Astrocyte (in vitro differentiated cells and primary cell): ENCODE data around the gene GNE. TPM values are rescaled to one million over a fixed set of nuclear protein-coding genes. Genes with fewer than 3 reads are reported as not detected.
"Not testable (repeated sequence)": the region's sequence is repeated elsewhere in the genome, so short reads cannot be mapped to it uniquely, and the experiment has no call there.

ENCODE experiments used
- DNase-seq: peaks from one replicate; pipeline ENCODE4 v3.0.0-alpha.2; 2010; ENCODE audit warnings: low read depth
- FAIRE-seq: peaks from 2 replicates; lab custom pipeline; 2011; peaks lifted over from hg19 to GRCh38; lab: Jason Lieb, UNC
- H2AFZ ChIP-seq: 2 replicates; pipeline ENCODE4 v1.6.0; 2012; ENCODE audit warnings: low read depth, low read length, inconsistent platforms
- H3K27ac ChIP-seq: 2 replicates; pipeline ENCODE4 v1.5.1; 2011; ENCODE audit warnings: low read depth, low read length, inconsistent platforms
- H3K27me3 ChIP-seq: 2 replicates; pipeline ENCODE4 v1.6.0; 2011; ENCODE audit warnings: low read length, inconsistent platforms; ENCODE audit not compliant: insufficient read depth
- H3K36me3 ChIP-seq: 2 replicates; pipeline ENCODE4 v1.5.1; 2011; ENCODE audit warnings: low read length, inconsistent platforms; ENCODE audit not compliant: insufficient read depth
- H3K4me1 ChIP-seq: 2 replicates; pipeline ENCODE4 v1.5.1; 2011; ENCODE audit warnings: low read length, inconsistent platforms; ENCODE audit not compliant: insufficient read depth
- H3K4me2 ChIP-seq: 2 replicates; pipeline ENCODE4 v1.6.0; 2012; ENCODE audit warnings: low read length, inconsistent platforms
- H3K4me3 ChIP-seq: 2 replicates; pipeline ENCODE4 v1.5.1; 2011; ENCODE audit warnings: low read depth, mild to moderate bottlenecking, low read length, inconsistent platforms; ENCODE audit not compliant: insufficient read depth
- H3K79me2 ChIP-seq: 2 replicates; pipeline ENCODE4 v1.6.0; 2012; ENCODE audit warnings: mild to moderate bottlenecking, low read length, inconsistent platforms; ENCODE audit not compliant: insufficient read depth
- H3K9ac ChIP-seq: 2 replicates; pipeline ENCODE4 v1.6.0; 2012; ENCODE audit warnings: mild to moderate bottlenecking, low read length, inconsistent platforms
- H3K9me3 ChIP-seq: 2 replicates; pipeline ENCODE4 v1.5.1; 2012; ENCODE audit warnings: low read depth, mild to moderate bottlenecking, low read length, inconsistent platforms; ENCODE audit not compliant: insufficient read depth
- H4K20me1 ChIP-seq: 2 replicates; pipeline ENCODE4 v1.6.0; 2012; ENCODE audit warnings: low read length, inconsistent platforms; ENCODE audit not compliant: insufficient read depth
- H3K27ac Mint-ChIP-seq: one replicate; pipeline ENCODE4 v1.8.0; 2021; ENCODE audit warnings: mild to moderate bottlenecking, mixed read lengths; ENCODE audit not compliant: unreplicated experiment
- H3K27me3 Mint-ChIP-seq: one replicate; pipeline ENCODE4 v1.8.0; 2021; ENCODE audit warnings: low read depth, mixed read lengths; ENCODE audit not compliant: unreplicated experiment
- H3K36me3 Mint-ChIP-seq: one replicate; pipeline ENCODE4 v1.8.0; 2021; ENCODE audit warnings: low read depth, mixed read lengths; ENCODE audit not compliant: unreplicated experiment
- H3K4me1 Mint-ChIP-seq: one replicate; pipeline ENCODE4 v1.8.0; 2021; ENCODE audit warnings: low read depth, mixed read lengths; ENCODE audit not compliant: unreplicated experiment
- H3K4me3 Mint-ChIP-seq: one replicate; pipeline ENCODE4 v1.8.0; 2021; ENCODE audit warnings: mild to moderate bottlenecking, moderate library complexity, mixed read lengths; ENCODE audit not compliant: unreplicated experiment
- H3K9me3 Mint-ChIP-seq: one replicate; pipeline ENCODE4 v1.8.0; 2021; ENCODE audit warnings: mild to moderate bottlenecking, mixed read lengths; ENCODE audit not compliant: unreplicated experiment
- CTCF ChIP-seq: IDR thresholded peaks from 2 replicates; pipeline ENCODE4 v1.5.1; 2011; ENCODE audit warnings: low read depth, mild to moderate bottlenecking, inconsistent platforms, low read length, moderate library complexity; ENCODE audit not compliant: insufficient read depth
- EZH2 ChIP-seq: IDR thresholded peaks from 2 replicates; pipeline ENCODE4 v1.6.1; 2012; ENCODE audit warnings: mild to moderate bottlenecking, low read length, inconsistent platforms; ENCODE audit not compliant: insufficient read depth
- total RNA-seq: library from RNA; stranded (reverse); gene quantifications from 2 replicates; pipeline ENCODE4 v1.2.1, GENCODE V29; 2021

Gene GNE
- total RNA-seq, 1 donor from 2014 or later: 12.6 TPM

GRCh38 chr9:36188212-36188611, 70.0 kb downstream of the GNE start:
- peaks cover 20% of the 10 kb centered on the region for H3K4me1 Mint-ChIP-seq
- H3K27ac Mint-ChIP-seq: peak overlapping the region; percentile 59

DNA sequence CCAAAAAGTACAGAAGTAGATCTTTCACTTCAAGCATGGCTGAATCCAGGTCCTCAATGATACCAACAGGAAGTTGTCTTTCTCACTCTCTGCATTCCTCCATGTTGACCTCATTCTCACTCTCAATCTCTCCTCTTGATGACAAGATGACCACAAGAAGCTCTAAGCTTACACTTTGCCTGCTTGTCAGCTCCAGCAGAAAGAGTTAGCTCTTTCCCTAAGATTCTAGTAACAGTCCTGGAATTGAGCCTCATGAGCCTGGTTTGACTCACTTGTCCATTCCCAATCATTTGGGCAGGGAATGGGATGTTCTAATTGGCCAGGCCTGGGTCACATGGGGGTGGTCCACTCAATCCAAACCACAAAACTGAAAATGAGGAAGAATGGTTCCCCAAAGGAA, 70.8 kb downstream of the GNE start:
- Histone ChIP-seq H3K27me3 (no peaks in the 10 kb centered on the region), H3K4me1 (peaks cover 18% of the 10 kb centered on the region), H3K4me3 (no peak overlapping the region), H3K36me3 (no peaks in the 10 kb centered on the region), H2AFZ (no peak overlapping the region), H3K27ac (peak overlapping the region; percentile 28), H3K9ac (no peak overlapping the region), H3K4me2 (peak overlapping the region; percentile 26), H3K79me2 (peaks cover 18% of the 10 kb centered on the region), H3K9me3 (no peaks in the 10 kb centered on the region), H4K20me1 (peaks cover 13% of the 10 kb centered on the region)
- FAIRE-seq (peak; percentile 80), DNase-seq (peak; percentile 93)
- H3K27me3 Mint-ChIP-seq: no peaks in the 10 kb centered on the region
- no peaks in the 10 kb centered on the region for H3K9me3 Mint-ChIP-seq
- H3K4me1 Mint-ChIP-seq: peaks cover 19% of the 10 kb centered on the region
- TF ChIP-seq EZH2 (no peak), CTCF (no peak)
- H3K27ac Mint-ChIP-seq: peak overlapping the region; percentile 91
- no peak overlapping the region for H3K4me3 Mint-ChIP-seq
- H3K36me3 Mint-ChIP-seq: peaks cover 2% of the 10 kb centered on the region

More at GRCh38 chr9:36188212-36188611, 70.0 kb downstream of the GNE start:
- Histone ChIP-seq H3K27ac (no peak overlapping the region), H3K79me2 (peaks cover 26% of the 10 kb centered on the region), H3K4me2 (no peak overlapping the region), H3K9ac (no peak overlapping the region), H3K27me3 (no peaks in the 10 kb centered on the region), H3K4me1 (peaks cover 26% of the 10 kb centered on the region), H3K9me3 (no peaks in the 10 kb centered on the region), H3K4me3 (no peak overlapping the region), H2AFZ (no peak overlapping the region), H4K20me1 (peaks cover 21% of the 10 kb centered on the region), H3K36me3 (no peaks in the 10 kb centered on the region)
- DNase-seq: no peak
- no peak for FAIRE-seq
- no peak for TF ChIP-seq CTCF
- no peak for TF ChIP-seq EZH2
- H3K9me3 Mint-ChIP-seq: no peaks in the 10 kb centered on the region
- H3K27me3 Mint-ChIP-seq: no peaks in the 10 kb centered on the region
- H3K36me3 Mint-ChIP-seq: peaks cover 3% of the 10 kb centered on the region
- peak overlapping the region; percentile 64 for H3K4me3 Mint-ChIP-seq

- not testable (repeated sequence) for FAIRE-seq, H3K9me3 Mint-ChIP-seq, H3K27ac ChIP-seq
Observed at GRCh38 chr9:36180243-36180642, 78.0 kb downstream of the GNE start.

More at GRCh38 chr9:36180243-36180642, 78.0 kb downstream of the GNE start:
- not testable (repeated sequence) for H3K9me3 ChIP-seq, H3K4me2 ChIP-seq, H3K27ac Mint-ChIP-seq, DNase-seq, H3K27me3 ChIP-seq, H3K27me3 Mint-ChIP-seq, H3K36me3 Mint-ChIP-seq, H4K20me1 ChIP-seq, H3K4me3 Mint-ChIP-seq, H3K4me1 Mint-ChIP-seq, H2AFZ ChIP-seq, H3K4me1 ChIP-seq, H3K4me3 ChIP-seq, H3K79me2 ChIP-seq, H3K36me3 ChIP-seq, H3K9ac ChIP-seq
